ENCODE data around the gene LBR.

The LBR gene

DNA sequence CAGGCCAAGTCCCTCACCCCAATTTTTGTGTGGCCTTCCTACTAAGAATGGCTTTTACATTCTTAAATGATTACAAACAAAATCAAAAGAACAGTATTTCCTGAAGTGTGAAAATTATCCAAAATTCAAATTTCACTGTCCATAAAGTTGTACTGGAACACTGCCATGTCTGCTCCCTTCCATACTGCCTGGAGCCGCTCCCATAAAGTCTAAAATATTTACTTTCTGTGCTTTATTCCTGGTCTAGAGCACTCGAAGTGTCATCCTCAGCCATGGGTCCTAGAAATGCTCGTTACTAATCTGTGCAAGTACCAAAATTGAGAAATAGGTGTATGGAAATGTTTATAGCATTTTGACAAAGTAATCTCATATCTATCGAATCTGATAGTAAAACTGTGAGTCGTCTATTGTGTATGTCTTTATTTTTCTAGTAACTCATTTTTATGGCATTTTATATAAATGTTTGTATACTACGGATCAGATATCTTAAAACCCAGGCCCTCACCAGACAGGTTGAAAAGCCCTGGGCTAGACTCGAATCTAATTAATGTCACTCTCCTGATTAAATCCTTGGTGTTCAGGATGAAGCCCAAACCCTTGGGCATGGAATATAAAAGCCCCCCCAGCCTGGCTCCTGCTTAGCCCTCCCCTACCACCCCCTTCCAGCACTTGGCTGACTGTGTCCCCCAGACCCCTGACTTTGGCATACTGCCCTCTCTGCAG is 4.9 kb downstream of the LBR start:
- TF ChIP-seq, protein P1, sequence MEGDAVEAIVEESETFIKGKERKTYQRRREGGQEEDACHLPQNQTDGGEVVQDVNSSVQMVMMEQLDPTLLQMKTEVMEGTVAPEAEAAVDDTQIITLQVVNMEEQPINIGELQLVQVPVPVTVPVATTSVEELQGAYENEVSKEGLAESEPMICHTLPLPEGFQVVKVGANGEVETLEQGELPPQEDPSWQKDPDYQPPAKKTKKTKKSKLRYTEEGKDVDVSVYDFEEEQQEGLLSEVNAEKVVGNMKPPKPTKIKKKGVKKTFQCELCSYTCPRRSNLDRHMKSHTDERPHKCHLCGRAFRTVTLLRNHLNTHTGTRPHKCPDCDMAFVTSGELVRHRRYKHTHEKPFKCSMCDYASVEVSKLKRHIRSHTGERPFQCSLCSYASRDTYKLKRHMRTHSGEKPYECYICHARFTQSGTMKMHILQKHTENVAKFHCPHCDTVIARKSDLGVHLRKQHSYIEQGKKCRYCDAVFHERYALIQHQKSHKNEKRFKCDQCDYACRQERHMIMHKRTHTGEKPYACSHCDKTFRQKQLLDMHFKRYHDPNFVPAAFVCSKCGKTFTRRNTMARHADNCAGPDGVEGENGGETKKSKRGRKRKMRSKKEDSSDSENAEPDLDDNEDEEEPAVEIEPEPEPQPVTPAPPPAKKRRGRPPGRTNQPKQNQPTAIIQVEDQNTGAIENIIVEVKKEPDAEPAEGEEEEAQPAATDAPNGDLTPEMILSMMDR (IDR thresholded peaks at IDR 0.05; ENCODE audit: borderline replicate concordance, control extremely low read depth, extremely low read depth, insufficient read depth, missing control alignments), result no peak
- in situ Hi-C loops (cut with MboI; ENCODE audit: low sequenced_read_pairs, unreplicated experiment), result no loop called here
- DNase-seq (ENCODE audit: low spot score), result no peak

DNA sequence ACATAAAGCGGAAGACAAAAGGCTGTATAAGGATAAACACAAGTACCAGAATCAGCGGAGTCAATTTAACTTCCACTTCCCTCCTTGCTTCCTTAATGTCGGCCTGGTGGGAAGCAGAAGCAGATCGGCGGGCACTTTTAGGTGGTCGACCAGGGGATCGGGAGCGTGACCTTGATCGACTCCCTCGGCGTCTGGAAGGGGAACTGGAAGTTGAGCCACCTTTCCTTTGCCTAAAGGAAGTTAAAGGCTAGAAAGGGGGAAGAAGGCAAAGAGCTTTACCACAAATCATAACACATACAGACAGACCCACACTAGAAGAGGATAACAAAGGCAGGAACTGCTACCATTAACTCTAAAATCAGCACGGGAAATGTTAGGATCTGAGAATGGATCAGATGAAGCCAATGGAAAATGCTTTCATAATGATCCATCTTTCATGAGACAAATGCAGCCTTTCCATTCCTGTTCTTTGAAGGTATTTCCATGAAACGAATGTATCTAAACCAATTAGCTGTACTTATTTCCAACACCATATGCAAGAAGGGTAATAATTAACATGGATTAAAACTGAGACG is 5.7 kb downstream of the LBR start:
- TF ChIP-seq, protein P1 (IDR thresholded peaks at IDR 0.05; ENCODE audit: borderline replicate concordance, control extremely low read depth, extremely low read depth, insufficient read depth, missing control alignments), result no peak
- no peak for DNase-seq (ENCODE audit: low spot score)
- in situ Hi-C loops (cut with MboI; ENCODE audit: low sequenced_read_pairs, unreplicated experiment), result no loop called here

DNA sequence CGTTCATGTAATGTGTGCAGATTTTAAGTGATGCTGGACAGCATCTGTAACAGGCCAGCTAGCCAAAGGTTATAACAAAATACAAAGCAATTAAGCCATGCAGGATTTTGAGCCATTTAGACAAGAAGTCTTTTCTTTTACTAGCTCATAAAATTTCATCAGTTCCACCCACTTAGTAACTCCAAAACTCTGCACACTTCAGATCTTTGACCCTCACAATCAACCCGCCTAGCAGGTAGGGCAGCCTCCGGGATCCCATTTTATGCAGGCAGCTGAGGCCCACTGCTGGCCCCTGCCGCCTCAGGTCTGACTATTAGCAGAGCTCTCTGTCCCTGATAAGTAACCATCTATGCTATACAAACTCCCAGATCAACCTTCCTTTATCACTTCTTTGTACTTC is 9.2 kb downstream of the LBR start:
- in situ Hi-C loops (cut with MboI; ENCODE audit: low sequenced_read_pairs, unreplicated experiment), result no loop called here
- TF ChIP-seq, protein P1 (IDR thresholded peaks at IDR 0.05; ENCODE audit: borderline replicate concordance, control extremely low read depth, extremely low read depth, insufficient read depth, missing control alignments), result no peak
- no peak for DNase-seq (ENCODE audit: low spot score)

DNA sequence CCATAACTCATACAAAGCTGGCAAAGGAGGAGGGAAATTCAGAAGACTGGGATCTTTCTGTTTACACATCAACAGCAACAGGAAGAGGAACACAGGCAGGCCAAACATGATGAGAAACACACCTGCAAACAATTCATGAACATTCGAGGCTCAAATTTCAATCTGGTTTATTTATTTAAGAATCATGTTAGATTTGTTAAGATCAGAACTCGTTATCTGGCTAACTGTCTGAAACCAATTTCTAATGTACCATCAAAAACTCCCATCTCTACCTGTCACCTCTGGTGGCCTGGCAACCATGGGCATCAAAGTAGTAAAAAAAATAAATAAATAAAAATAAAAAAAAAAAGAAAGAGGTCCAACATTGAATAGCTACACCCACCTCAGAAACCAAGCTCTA is 9.8 kb downstream of the LBR start:
- in situ Hi-C loops (cut with MboI; ENCODE audit: low sequenced_read_pairs, unreplicated experiment), result no loop called here
- DNase-seq (ENCODE audit: low spot score), result no peak
- TF ChIP-seq, protein P1 (IDR thresholded peaks at IDR 0.05; ENCODE audit: borderline replicate concordance, control extremely low read depth, extremely low read depth, insufficient read depth, missing control alignments), result no peak

DNA sequence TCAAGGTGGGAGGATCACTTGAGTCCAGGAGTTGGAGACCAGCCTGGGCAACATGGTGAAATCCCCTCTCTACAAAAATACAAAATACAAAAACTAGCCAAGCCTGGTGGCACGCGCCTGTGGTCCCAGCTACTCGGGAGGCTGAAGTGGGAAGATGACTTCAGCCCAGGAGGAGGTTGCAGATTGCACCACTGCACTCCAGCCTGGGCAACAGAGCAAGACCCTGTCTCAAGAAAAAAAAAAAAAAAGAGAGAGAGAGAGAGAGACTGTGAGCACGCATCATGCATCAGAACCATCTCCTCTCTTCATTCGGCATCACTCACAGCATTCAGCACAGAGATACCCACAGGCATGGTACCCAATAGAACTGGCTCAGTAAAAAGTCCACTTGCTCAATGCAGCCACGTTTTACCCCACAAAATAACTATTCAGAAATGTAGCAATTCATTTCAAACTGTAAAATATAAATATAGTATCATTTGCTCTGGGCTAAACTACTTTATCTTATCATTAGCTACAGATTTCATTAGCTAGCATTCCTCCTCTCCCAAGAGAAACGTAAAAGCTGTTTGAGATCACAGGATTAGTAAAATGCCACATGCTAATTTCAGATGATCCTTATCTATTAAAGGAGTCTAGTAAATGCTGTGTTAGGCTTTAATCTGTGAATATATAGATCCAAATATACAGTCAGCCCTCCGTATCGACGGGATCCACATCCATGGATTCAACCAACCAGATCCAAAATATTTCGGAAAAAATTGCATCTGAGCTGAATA is 11.7 kb downstream of the LBR start:
- in situ Hi-C loops (cut with MboI; ENCODE audit: low sequenced_read_pairs, unreplicated experiment), result no loop called here
- TF ChIP-seq, protein P1 (IDR thresholded peaks at IDR 0.05; ENCODE audit: borderline replicate concordance, control extremely low read depth, extremely low read depth, insufficient read depth, missing control alignments), result no peak
- no peak for DNase-seq (ENCODE audit: low spot score)

DNA sequence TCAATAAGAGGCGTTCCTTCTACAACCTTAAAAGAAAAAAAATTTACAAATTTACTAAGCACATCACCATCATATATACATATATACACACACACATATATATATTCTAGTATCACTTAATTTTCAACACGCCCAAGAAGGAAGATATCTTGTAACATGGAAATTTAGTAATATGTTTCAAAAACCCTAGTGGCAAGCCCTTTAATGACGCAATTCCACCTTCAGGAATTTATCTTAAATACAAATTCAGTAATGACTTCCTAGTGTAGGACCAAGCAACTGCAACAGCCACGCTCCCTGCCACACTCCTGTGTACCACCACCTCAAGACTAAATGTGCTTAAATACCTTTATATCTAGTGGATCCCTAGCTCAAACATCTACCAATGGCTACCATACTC is 12.5 kb downstream of the LBR start:
- DNase-seq (ENCODE audit: low spot score), result no peak
- in situ Hi-C loops (cut with MboI; ENCODE audit: low sequenced_read_pairs, unreplicated experiment), result no loop called here
- TF ChIP-seq, protein P1 (IDR thresholded peaks at IDR 0.05; ENCODE audit: borderline replicate concordance, control extremely low read depth, extremely low read depth, insufficient read depth, missing control alignments), result no peak
